HK-2 (cell line): ENCODE data around the gene MAPK8IP3.

Source experiments
- DNase-seq: peaks from one replicate; pipeline ENCODE4 v3.0.0-alpha.2; 2018; ENCODE audit not compliant: unreplicated experiment

The MAPK8IP3 gene

DNA sequence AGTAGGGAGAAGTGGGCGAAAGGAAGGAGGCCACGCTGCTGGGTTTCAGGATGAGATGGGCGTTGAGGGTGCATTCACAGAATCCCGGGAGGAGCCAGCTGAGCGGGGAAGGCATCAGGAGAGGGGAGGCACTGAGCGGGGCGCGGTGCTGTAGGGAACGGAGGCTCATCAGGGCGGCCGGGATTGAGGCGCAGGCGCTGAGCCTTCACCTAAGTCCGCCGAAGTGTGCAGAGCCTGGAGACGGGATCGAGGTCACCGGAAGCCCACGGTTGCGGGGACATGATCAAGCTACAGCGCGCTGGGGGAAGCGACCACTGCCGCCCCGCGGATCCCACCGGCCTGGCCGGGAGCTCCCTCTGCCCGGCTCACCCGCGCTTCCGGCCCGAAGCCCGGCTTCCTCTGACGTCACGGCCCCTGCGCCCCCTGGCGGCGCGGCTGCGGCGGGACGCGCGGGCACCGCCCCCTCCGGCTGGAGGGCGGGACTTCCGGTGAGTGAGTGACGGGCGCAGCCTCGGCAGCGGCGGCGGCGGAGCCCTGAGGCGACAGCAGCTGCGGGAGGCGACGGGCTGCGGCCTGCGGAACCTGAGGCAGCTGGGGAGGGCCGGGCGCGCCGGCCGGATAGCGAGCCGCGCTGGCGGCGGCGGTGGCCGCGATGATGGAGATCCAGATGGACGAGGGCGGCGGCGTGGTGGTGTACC, at the start of gene MAPK8IP3:
Gene MAPK8IP3, plus strand, starts transcription at position 508 of the 698 bp plus-strand sequence. Its CDS starts 145 bp downstream, at position 653.
- DNase-seq: peak; percentile 93

- DNase-seq: no peak
These were observed 49.0 kb upstream of the MAPK8IP3 start for GRCh38 chr16:1656808-1657617.

DNA sequence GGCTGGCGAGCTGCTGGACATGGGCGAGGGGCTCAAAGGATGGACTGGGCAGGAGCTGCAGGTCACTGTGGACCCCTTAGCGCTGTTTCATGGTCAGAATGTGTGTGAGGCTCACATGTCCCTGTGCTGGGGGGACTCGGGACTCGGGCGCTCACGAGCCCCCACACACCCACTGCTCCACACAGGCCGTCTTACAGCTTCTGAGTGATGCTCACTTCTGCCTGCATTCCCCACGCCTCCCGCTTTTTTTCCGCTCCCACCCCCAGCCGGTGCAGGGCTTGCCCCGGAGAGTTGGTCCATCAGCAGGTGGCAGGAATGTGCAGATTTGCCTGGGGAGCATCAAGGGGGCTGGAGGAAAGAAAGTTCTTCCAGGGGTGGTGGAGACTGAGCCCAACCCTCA, 48.2 kb upstream of the MAPK8IP3 start:
- DNase-seq: no peak

DNA sequence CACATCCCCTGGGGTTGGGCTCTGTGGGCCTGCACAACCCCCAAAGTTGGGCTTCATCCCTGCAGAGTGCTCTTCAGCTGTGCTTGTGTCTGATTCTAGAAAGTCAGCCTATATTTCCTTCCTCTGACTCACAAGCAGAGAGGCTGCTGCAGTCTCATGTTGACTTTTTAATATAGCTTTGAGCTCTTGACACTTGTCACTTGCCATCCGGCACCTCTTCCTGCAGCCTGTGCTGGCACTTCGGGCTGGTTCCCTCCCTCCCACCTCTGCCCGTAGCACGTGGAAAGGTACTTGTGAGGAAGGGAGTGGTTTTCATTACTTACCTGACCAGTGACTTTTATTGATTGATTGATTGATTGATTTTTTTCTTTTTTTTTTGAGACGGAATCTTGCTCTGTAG, 47.0 kb upstream of the MAPK8IP3 start:
- DNase-seq: no peak

DNA sequence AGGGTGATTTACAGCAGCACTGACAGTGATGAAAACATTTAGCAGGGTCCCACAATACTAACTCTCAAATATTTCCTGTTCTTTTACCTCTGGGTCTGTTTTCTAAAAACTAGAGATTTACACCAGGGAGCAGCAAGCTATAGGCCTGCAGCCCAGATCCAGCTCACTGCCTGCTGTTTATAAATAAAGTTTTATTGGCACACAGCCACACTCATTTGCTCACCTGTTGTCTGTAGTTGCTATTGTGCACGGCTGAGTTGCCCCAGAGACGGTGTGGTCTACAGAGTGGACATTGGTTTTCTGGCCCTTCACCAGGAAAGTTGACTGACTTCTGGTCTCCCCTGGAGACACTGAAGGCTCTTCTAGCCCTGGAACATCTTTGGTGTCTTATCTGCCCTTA, 44.2 kb upstream of the MAPK8IP3 start:
- DNase-seq: no peak

DNA sequence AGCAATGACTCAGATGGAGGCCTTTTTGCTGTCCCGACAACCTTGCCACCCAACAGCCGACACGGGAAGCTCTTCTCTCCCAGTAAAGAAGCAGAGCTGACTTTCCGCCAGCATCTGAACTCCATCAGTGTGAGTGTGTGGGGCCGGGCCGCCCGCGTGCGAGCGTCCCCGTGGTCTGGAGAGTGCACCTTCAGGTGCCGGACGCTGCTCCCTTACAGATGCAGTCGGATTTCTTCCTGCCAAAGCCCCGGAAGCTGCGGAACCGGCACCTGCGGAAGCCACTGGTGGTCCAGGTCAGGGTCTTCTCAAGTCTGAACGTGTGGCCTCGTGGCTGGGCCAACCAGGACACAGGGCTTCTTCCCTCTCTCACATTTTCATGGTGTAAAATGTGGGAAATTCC, 43.5 kb upstream of the MAPK8IP3 start:
- DNase-seq: no peak

- no peak for DNase-seq
These were observed 40.2 kb upstream of the MAPK8IP3 start for GRCh38 chr16:1665829-1666228.

DNA sequence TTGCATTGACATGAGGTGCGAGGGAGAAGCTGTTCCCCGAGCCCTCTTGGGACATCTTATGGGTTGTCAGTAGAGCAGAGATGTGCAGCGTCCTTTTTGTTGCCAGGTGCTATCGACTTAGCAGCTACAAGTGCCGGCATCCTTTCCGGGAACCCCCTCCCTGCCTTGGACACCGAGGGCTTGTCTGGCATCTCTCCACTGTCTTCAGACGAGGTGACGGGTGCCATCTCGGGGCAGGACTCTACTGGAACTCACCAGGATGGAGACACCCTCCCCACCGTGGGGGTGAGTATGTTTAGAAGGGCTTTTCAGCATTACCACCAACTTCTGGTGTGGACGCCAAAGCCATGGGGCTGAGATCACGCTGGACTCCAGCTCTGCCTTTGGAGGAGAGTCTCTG, 39.7 kb upstream of the MAPK8IP3 start:
- DNase-seq: no peak

- DNase-seq: no peak
These were observed 38.7 kb upstream of the MAPK8IP3 start for GRCh38 chr16:1667271-1667670.

DNA sequence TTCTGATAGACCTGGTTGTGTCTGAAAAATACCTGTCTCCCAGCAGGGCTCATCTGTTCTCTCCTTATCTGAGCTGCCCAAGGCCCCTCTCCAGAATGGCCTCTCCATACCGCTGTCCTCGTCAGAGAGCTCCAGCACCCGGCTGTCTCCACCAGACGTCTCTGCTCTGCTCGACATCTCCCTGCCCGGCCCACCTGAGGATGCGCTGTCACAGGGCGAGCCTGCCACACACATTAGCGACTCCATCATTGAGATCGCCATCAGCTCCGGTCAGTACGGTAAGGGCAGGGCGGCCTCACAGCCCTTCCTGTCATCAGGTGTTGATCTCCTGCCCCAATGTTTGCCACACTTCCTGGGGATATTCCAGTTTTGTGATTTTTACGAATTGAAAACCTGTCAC, 38.1 kb upstream of the MAPK8IP3 start:
- DNase-seq: no peak

DNA sequence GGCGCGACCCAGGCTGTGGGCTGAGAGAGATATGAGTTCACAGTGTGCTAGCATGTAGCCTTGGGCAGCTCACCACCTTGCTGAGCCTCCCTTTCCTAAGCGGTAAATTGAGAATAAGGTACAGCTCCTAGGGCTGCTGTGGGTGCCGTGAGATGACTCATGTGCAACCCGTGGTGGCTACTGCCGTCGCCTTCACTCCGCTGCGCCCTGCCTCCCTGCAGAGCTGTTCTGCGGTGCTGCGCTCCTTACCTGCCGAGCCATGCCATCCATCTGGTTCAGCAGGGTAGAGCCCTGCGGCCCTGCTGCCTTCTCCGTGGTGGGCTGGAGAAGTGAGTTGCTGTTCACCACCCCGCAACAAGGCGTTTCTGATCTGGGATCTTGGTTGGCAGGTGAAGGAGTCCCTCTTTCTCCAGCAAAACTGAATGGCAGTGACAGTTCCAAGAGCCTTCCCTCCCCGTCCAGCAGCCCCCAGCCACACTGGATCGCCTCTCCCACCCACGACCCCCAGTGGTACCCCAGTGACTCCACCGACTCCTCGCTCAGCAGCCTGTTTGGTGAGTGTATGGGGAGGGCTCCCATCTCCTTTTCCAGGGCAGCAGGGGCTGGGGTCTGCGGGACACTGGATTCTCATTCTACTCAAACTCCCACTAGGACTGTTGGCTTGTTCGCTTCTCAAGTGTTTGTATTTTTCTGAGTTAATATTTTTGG, 37.2 kb upstream of the MAPK8IP3 start:
- DNase-seq: no peak

DNA sequence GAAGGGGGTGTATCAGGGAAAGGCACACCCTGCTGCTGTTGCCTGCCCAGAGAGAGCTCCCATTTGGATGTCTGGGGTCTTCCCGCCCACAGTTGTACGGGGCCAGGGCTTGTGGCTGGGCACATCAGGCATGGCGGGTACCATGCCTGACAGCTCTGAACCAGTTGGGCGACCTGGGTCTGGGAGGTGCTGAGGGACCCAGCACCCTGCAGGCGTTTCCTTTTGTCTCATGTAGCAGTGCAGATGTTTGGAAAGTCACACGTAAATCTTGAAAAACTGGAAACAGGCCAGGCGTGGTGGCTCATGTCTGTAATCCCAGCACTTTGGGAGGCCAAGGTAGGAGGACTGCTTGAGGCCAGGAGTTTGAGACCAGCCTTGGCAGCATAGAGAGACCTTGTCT, 36.3 kb upstream of the MAPK8IP3 start:
- DNase-seq: no peak

DNA sequence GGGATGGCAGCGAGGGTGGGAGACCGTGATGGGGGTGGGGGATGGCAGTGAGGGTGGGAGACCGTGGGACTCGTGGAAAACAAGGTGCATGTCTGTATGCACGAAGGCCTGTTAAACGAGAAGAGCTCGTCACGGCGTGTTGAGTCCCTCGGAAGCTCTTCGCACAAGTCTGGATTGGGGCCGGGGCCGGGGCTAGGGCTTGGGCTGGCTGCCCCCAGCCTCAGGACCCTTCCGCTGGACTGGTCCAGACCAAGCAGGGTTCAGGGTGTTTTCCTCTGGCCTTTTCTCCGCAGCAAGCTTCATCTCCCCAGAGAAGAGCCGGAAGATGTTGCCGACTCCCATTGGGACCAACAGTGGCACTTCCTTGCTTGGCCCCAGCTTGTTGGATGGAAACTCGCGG, 35.6 kb upstream of the MAPK8IP3 start:
- no peak for DNase-seq

- DNase-seq: no peak
These were observed 35.1 kb upstream of the MAPK8IP3 start for GRCh38 chr16:1670866-1671265.

- DNase-seq: no peak
These were observed 32.4 kb upstream of the MAPK8IP3 start for GRCh38 chr16:1673424-1674151.

GRCh38 chr16:1674306-1674705, 31.7 kb upstream of the MAPK8IP3 start:
- no peak for DNase-seq

GRCh38 chr16:1674751-1675664, 31.0 kb upstream of the MAPK8IP3 start:
- DNase-seq: peak; percentile 60

DNA sequence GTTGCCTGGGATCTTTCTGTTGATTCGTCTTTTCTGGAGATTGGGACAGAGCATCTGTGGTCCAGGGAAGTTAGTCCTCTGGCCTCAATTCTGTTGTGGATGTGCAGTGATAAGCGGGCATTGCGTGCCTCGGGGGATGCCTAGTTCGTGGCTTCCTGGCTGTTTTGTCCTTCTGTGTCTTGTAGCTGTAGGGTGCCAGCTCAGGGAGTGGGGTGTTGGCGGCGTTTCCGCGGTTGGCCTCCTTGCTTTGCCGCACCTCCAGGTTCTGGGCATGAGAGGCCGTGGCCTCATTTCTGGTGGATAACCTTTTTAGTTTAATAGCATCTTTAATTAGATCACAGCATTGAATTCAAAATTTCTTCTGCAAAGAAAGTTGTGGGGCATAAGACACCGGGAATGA, 29.3 kb upstream of the MAPK8IP3 start:
- DNase-seq: no peak

- DNase-seq: no peak
These were observed 28.7 kb upstream of the MAPK8IP3 start for GRCh38 chr16:1677339-1677738.

DNA sequence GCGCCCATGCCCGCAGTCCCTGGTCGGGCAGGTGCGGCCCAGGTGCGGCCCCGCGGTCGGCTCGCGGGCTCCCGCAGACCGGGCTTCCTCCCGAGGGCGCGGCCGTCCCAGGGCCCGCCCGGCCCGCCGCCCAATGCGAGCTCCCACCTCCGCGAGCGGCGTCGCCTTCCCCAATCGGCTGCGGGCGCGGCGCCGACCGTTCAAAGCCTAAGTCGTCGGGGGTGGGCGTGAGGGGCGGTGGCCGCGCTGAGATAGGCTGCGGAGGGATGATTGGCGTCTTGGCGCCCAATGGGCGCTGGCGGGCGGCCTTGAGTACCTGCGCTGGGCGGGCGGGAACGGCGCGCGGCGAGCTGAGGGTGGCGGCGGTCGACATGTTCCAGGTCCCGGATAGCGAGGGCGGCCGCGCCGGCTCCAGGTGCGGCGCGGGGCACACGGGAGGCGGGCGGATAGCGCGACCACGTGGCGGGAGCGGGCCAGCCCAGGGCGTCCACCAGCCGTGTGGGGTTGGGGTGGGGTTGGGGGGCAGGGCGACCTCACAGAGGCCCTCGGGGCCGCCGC, 28.0 kb upstream of the MAPK8IP3 start, which contains the start of gene JPT2:
Gene JPT2, plus strand, starts transcription at position 338 of the 558 bp plus-strand sequence. Its CDS starts 34 bp downstream, at position 372.
- peak; percentile 93 for DNase-seq
